ENCODE results near the gene RBFA.

DNA sequence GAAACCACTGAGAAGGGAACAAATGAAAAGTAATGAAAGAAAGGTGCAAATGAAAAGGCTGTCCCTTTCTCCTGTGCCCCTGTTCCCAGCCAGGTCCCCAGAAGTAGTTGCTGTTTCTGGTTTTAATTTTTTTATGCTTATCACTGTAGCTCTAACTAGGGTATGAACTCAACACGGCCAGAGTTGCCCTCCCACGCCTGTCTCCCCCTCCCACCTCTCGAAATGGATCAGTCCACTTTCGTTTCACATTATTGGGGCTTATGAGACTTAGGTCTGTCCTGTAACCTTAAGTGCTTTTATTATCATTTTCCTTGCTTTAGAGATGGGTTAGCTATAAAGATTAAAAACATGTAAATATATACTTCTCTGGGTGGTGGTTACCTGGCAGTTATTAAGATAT lies 8.6 kb downstream of the RBFA start:
- TF ChIP-seq POLR2A (IDR thresholded peaks at IDR 0.05): no peak
- TF ChIP-seq, protein P1, sequence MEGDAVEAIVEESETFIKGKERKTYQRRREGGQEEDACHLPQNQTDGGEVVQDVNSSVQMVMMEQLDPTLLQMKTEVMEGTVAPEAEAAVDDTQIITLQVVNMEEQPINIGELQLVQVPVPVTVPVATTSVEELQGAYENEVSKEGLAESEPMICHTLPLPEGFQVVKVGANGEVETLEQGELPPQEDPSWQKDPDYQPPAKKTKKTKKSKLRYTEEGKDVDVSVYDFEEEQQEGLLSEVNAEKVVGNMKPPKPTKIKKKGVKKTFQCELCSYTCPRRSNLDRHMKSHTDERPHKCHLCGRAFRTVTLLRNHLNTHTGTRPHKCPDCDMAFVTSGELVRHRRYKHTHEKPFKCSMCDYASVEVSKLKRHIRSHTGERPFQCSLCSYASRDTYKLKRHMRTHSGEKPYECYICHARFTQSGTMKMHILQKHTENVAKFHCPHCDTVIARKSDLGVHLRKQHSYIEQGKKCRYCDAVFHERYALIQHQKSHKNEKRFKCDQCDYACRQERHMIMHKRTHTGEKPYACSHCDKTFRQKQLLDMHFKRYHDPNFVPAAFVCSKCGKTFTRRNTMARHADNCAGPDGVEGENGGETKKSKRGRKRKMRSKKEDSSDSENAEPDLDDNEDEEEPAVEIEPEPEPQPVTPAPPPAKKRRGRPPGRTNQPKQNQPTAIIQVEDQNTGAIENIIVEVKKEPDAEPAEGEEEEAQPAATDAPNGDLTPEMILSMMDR (IDR thresholded peaks at IDR 0.05): no peak

All from uterus (tissue), 2 donors.